Suppressor macrophage (primary cell): ENCODE data around the gene GRK5.

ENCODE experiments used
- DNase-seq, 4 experiments: peaks; one replicate each; pipeline ENCODE4 v3.0.0-alpha.2; 2020 to 2022

The GRK5 gene

DNA sequence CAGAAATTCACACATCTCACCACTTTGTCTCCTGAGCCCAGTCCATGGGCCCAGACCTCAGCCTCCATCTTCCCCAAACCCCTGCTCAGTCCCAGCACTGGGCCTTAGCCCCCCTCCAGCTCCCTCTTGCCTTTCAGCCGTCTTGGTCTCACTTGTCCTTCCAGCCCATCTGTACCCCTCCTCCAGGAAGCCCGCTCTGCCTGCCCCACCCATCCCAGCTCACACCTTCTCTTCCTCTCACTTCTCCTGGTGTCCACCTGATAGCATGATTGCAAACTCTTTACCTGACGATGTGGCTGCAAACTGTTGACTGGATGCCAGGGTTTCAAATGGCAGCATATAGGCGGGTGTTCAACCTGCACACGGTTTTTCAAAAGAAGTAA is 238.6 kb downstream of the GRK5 start:
- no peak for DNase-seq

DNA sequence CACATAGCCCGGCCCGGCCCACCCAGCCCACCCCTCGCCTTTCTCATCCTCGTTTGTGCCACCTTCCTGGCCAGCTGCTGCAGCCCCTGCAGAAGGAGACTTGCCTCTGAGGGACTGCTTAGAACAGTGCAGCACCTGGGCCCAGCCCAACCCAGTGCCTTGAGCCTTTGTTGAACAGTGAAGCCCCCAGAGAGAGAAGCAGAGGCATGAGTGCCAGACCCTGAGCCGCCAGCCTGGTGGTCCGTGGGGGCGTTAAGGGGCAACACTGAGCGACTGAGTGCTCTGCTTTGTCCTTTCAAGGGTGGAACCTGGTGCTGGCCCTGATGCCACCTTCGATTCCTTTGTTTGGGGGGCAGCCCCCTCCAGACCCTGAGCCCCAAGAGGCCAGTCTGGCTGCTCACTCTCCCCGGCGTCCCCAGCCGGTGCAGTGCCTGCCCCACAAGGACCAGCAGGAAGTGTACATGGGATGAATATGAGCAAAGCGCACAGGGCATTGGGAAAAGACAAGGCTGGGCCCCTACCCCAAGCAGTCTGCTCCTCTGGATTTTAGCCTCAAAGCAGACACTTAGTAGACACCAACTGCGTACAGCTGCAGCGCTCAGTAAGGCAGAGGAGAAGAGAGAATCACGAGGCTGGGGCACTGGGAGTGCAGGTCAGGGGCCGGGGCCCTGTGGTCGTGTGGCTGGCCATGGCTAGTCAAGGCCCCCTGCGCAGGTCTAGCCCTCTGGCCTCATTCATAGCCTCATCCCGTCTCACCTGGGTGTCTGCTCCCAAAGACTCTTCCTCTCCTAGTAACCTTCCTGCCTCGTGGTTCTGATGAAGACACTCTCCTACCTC is 239.3 kb downstream of the GRK5 start:
- DNase-seq, result no peak

DNA sequence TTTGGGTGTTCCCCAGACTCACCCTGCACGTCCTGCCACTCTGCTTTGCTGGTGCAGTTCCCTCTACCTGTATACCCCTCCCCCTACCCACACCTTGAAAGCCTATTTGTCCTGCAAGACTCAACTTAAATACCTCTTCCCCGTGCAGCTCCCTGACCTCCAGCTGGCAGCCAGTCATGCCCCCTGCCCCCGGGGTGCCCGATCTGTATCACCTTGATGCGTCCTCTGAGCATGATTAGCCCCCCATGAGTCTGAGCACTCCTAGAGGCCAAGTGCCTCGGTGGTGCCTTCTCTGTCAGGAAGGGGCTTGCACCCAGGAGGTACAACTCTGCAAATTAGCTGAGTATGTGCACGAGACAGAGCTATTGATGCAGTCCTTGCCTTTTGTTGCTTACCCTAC is 240.1 kb downstream of the GRK5 start:
- no peak for DNase-seq

DNA sequence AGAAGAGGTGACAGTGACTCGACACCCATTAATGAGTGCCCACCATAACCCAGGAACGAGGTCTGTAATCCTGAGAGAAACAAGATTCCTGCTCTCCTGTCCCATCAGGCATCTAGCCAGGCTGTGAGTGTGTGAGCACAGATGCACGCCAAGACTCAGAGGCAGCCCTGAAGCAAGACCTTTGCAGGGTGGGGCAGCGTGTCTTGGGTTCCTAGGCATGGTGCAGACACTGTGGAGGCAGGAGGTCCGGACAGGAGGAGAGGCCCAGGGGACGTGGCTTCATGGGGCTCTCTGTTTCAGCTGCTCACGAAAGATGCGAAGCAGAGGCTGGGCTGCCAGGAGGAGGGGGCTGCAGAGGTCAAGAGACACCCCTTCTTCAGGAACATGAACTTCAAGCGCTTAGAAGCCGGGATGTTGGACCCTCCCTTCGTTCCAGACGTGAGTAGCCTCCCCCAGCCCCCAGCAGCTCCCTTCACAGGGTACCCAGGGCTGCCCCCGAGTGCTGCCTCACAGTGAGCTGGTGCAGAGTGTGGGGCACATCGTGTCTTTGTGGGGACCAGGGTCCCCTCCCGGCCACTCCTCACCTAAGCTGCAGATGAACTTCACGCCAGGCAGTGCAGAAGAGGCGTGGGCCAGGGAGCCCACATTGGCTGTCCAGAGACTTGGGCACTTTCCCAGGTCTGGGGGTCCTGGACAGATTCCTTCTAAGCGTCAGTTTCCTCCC is 240.6 kb downstream of the GRK5 start:
- DNase-seq, result no peak

DNA sequence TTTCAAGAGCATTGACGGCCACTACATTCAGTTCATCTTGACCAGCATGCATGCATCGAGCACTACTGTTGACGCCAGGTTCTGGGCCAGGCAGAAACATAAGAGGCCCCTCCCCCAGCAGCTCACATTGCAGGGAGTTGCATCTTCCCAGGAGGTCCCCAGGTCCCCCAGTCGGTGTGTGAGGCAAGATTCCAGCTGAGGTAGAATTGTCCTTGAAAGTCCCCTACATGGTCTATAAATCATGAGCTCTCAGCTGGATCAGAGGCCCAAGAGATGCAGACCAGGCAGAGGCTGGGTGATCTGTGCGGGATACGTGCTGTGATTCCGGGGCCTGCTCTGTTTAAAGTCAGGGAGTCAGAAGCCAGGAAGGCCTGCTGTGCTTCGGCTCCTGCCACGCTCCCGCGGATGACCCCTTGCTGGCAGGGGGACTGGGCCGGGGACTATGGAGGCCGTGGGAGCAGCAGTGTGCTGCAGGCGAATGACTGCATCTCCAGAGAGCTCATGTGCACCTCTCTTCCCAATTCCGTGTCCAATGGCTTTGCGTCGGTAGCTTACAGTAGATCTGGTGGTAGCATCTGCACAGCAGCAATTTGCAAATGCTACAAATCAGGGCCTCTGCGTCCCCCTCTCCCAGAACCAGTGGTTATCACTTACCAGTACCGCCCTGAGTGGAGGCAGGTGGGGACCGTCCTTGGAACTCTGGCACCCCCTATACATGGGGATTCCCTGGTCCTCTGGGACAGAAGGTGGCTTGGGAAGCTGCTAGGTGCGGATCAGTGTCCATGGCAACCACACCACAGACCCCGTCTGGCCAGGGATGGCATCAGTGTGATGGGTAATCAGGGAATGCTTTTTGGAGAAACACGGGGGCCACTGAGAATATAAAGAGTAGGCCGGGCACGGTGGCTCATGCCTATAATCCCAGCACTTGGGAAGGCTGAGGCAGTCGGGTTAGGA is 241.5 kb downstream of the GRK5 start:
- DNase-seq, result no peak

DNA sequence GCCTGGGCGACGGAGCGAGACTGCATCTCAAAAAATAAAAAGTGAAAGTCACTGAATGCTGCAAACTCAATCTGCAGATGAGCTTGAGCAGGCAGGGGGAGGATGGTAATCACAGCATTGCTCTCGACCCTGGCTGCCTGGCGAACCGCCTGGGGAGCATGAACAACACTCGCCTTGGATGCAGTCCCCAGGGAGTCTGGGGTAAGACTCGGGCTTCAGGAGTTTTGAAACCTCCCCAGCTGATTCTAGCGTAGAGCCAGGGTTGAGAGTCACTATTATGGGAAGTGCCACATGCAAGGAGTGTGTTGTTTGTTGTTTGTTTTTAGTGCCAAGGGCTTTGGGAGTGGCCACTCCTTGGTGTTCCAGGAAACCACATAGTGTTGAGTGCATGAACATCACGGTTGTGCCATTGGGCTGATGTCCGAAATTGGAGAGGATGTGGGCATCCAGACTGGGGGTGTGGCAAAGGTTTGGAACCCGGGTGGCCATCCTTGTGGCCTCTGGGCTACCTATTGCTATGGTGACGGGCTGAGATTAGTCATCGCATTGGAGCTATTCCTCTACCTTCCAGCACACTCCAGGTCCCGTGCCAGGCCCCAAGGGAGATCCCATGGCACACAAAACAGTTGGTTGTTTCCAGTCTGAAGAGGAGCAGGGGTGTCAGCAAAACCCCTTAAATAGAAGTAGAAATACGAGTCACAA is 242.5 kb downstream of the GRK5 start:
- DNase-seq, result no peak

DNA sequence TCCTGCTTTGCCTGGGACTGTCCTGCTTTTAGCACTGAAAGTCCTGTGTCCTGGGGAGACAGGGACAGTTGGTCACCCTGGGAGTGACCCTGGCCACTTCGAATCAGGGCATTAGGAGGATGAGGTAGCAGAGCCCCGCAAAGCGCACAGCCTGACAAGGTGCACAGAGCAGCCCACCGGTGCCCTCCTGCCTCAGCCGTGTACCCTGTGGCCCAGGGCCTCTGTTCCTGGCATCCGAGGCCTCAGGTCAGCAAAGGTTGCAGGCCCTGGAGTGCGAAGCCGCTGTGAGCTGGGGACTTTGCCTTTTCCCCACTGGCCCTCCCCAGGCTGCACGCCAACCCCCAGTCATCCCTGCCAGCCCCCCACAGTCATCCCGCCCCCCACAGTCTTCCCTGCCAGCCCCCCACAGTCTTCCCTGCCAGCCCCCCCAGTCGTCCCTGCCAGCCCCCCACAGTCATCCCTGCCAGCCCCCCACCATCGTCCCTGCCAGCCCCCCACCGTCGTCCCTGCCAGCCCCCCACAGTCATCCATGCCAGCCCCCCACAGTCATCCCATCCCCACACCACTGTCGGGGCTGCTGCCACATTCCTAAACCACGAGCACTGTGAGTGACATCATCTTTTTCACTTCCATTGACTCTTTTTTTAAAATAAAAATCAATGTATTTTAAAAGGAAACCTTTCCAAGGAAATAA is 243.4 kb downstream of the GRK5 start:
- DNase-seq, result no peak

DNA sequence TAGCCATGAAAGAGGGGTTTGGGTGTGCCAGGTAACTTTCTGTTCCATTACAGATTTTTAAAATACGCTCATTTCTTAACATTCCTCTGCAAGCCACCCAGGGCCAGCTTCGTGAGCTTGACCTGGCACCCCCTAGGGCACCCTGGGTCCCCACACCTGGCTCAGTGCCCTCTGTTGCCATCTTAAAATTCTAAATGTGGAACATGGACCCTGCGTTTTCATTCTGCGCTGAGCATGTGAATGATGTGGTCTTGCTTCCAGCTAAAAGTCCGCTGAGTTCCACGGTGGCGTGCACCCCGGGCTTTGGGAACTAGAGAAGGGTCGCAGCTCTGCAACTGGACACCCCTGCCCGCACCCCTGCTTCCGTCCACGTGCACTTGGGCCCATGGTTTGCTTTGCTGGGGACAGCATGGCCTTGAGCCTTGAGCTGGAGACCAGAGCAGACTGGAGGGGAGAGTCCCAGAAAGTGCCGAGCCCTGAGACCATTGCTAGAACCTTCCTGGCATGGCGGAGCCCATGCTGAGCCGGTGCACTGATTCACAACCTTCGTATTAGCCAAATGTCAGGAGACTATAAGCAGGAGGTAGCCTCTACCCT is 244.0 kb downstream of the GRK5 start:
- DNase-seq, result no peak

DNA sequence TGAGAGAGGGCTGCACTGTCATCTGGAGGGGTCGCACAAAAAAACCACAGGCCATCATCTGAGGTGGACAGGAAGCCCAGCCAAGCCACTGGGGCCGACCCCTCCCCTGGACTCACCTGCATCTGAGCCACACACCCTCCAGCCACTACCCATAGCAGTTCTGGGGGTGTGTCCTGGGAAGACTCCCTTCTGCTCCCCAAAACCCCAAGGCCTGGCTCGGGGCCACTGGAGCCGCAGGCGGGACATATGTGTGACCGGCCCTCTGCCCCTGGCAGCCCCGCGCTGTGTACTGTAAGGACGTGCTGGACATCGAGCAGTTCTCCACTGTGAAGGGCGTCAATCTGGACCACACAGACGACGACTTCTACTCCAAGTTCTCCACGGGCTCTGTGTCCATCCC is 245.0 kb downstream of the GRK5 start:
- DNase-seq, result no peak

DNA sequence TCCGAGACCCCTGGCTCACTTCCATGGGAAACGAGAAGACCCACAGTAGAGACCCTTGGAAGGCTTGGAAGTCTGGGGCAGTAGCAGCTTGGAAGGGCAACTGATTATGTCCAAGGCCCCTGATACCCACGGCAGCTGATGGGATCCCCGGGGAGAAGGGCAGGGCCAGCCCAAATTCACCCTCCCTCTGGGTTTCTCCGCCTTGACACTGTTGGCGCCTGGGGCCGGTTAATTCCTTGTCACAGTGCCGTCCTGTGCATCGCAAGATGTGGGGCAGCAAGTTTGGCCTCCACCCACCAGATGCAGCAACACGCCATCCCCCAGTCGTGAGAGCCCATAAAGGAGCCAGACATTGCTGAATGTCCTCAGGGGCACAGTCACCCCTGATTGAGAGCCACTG is 245.9 kb downstream of the GRK5 start:
- DNase-seq, result no peak

DNA sequence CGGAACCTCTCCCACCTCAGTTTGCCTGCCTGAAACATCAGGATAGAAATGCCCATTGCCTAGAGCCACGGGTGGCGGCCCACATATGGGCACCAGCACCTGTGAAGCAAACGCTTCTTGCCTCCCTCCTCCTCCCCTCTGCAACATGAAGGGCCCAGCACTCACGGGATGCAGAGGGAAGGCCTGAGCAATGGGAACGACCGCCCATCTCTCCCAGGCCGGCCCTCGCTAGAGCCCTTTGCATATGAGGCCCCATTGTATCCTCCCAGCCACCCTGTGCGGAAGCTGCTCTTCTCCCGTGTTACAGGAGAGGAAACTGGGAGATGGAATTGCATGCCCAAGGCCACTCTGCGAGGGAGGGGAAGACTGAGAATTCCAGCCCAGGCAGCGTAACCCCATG is 246.9 kb downstream of the GRK5 start:
- no peak for DNase-seq

DNA sequence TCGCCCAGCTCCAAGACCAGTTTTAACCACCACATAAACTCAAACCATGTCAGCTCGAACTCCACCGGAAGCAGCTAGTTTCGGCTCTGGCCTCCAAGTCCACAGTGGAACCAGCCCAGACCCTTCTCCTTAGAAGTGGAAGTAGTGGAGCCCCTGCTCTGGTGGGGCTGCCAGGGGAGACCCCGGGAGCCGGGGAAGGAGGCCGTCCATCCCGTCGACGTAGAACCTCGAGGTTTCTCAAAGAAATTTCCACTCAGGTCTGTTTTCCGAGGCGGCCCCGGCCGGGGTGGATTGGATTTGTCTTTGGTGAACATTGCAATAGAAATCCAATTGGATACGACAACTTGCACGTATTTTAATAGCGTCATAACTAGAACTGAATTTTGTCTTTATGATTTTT is 247.6 kb downstream of the GRK5 start:
- no peak for DNase-seq

DNA sequence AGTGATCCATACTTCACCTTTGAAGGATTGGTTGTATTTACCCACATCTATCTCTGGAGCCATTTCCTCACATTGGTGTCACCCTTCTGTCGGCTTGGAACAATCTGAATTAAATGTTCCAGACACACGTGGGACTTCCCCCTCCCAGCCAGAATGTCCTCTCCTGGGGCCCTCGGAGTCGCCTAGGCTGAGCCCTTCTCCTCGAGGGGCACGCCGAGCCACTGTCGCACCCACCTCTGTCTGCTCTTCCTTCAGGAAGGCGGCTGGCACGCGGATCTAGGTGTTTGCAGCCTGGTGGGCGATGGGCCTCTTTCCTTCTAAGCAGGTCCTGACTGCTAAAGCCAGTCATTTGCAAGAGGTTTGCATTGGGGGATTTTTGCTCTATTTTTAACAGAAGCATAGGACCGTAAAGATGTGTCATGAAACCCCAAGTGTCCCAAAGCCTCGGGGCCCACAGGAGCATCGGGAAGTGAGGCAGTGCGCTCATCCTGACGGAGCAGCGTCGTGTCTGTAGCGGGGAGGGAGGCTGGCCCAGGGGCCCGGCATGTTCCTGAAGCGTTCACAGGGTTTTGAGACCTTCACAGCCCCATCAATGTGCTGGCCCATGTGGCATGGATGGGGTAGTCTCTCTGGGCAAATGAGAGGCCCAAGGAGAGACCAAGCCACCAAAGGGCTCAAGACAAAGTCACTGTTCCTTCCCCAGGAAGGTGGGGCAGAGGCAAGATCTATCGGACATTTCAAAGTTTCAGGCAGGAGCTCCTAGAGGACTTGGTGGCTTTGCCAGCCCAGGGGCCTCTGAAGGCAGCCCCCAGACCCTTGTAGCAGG is 248.5 kb downstream of the GRK5 start:
- no peak for DNase-seq

DNA sequence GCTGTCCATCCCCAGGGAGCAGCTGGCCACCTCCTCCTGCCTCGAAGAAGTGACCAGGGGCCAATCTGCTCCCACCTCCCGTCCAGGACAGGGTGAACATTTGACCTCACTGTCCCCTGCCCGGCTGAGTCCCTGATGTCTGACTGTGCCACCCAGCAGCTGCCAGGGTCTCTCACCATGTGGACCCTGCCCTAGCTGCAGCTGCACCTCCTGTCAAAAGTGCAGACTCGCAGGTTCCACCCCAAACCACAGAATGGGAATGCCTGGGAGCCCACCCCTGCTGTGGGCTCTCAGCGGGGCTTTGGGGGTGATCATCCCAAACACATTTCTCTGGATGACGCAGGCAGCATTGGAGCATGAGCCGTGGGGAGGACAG is 249.1 kb downstream of the GRK5 start:
- DNase-seq, result no peak

DNA sequence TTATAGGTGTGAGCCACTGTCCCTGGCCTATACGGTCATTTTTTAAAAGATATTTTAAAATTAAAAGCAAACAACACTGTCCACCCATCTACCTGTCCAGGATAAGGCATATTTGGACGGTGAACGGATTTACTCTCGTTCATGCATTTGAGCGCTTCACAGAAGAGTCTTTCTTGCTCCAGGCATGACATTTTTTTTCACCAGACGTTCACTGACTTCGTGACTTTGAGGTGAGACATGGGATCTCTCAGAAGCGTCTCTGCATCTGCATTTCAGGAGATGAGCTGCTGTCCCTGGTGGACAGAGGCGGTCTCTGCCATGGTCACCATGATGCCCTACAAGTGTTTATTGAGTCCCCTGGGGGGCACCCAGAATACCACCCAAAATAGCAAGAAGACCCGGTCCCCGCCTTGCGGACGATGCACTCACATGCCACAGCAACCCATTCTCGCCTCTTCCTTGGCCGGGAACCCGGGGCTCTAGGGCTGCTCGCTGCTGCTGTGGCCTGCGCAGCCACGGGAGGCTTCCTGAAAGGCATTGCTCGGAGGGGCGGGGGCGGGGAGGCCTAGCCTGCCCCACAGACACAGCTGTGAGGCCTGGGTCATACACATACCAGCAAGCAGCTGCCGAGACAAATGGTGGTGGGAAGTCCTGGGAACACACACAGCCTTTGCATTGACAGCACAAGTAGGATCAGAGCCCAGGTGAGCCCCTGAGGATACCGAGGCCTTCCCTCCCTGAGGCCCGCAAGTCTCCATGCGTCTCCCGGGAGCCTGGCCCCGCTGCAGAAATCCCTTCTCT is 250.8 kb downstream of the GRK5 start:
- no peak for DNase-seq

DNA sequence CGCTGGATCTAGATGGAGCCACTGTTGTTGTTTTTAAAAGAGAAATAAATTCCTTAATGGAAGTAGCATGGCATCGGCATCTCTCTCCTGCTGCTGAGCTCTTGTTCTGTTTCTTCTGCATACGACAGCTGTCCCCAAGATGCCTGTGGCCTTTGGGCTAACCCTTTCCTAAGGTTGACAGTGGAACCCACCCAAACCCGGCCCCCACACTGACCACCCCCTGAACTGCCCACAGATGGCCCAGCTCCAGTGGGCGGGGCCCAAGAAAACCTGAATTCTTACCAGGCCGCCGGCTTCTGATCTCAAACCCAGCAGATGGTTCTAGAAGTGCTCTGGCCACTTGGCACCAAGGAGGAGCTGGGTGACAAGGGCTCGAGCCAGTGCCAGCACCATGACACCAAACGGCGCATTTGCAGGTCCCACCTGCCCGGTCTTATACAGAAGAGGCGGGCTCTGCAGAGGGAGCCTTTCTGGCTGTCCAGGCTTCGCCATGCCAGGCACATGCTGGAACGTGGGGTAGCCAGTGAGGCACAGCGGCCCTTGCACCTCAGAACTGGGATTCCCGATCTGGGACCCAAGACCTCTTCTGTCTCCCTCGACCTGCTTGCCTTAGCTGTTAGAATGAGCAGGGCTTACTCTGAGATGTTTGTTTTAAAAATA is 252.4 kb downstream of the GRK5 start:
- no peak for DNase-seq

DNA sequence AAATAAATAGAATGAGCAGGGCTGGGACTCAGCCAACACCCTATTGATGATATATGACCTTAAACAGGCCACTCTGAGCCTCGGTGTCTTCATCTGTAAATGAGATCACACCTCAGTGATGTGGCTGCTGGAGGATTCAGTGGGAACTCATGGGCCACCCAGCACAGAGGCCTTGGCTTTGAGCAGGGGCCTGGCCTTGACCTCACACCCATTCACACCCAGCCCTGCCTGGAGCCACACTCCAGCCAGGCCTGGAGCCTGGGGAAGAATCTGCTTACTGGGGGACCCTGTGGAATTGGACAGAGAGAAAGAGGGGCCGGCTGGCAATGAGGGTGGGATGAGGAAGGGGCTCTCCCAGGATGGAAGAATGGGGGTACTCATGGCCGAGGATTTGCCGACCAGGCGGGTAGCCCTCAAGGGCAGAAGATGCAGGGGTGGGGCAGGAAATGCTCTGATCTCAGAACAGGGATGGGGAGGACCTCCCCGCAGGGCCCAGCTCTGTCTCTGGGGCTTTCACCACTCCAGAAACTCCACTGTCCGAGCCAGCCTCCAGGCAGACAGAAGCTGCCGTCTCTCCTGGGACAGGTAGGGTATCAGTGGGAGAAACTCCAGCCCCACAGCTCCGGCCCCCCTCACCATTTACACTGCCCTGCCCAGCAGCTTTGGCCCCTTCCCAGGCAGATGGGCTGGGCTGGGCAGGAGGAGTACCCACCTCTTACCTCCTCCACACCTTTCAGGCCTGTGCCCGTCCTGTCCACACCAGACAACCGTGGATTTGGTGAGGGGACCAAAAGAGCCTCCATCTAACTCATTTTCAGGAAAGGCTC is 253.2 kb downstream of the GRK5 start:
- no peak for DNase-seq

DNA sequence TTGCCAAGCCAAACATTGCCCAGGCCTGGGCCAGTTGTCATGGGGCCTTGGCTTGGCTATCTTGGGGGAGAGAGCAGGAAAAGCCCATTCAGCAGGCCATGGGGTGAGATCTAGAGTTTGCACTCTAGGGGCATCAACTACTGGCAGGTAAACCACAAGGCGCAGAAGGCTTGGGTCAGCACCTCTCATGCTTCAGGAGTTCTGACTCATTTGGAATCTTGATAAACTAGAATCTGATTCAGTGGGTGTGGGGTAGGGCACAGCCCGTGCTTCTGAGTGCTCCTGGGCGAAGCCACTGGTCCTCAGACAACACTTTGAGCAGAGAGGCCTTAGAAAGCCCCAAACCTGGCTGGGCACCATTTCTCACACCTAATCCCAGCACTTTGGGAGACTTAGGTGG is 254.0 kb downstream of the GRK5 start:
- no peak for DNase-seq
